GM23248 (cell line): ENCODE measurements around the gene RFESD.

ENCODE experiments used
- EZH2 ChIP-seq: fragments of 200-600 bp; sonication (generic); IDR thresholded peaks from 2 replicates; pipeline ENCODE4 v1.6.1; 2018; ENCODE audit warnings: antibody characterized with exemption, mild to moderate bottlenecking; ENCODE audit not compliant: insufficient read depth, poor library complexity, severe bottlenecking
- EZH2phosphoT487 ChIP-seq: fragments of 200-600 bp; sonication (generic); IDR thresholded peaks from 2 replicates; pipeline ENCODE4 v1.6.1; 2018; ENCODE audit warnings: antibody characterized with exemption, moderate library complexity, mild to moderate bottlenecking, low read depth; ENCODE audit not compliant: insufficient read depth

GRCh38 chr5:95689680-95690079 lies 43.1 kb downstream of the RFESD start:
- TF ChIP-seq EZH2: no peak
- no peak for TF ChIP-seq EZH2phosphoT487
